ENCODE data around the gene FBXL17. TPM values are rescaled to one million over a fixed set of nuclear protein-coding genes. Genes with fewer than 3 reads are reported as not detected.

FBXL17 gene
- total RNA-seq, 4 donors from 2014 or later: 10.7 to 31.6 (median 22.1) TPM

GRCh38 chr5:107968998-107969397 is 412.9 kb downstream of the FBXL17 start:
- Histone ChIP-seq H3K36me3 (no peaks in the 10 kb centered on the region), H3K4me1 (no peaks in the 10 kb centered on the region), H3K9me3 (no peaks in the 10 kb centered on the region), H3K4me3 (no peak overlapping the region), H3K27ac (no peak overlapping the region), H3K27me3 (no peaks in the 10 kb centered on the region)
- no peak for DNase-seq
- TF ChIP-seq CTCF (IDR thresholded peaks at IDR 0.05) (no peak), POLR2A (IDR thresholded peaks at IDR 0.05) (no peak)

GRCh38 chr5:107968406-107968843 is 413.5 kb downstream of the FBXL17 start:
- H3K4me3 ChIP-seq: no peak overlapping the region
- TF ChIP-seq POLR2A (IDR thresholded peaks at IDR 0.05): no peak
- TF ChIP-seq CTCF (IDR thresholded peaks at IDR 0.05): no peak
- H3K36me3 ChIP-seq: no peaks in the 10 kb centered on the region
- no peaks in the 10 kb centered on the region for H3K9me3 ChIP-seq
- H3K4me1 ChIP-seq: no peaks in the 10 kb centered on the region
- no peak overlapping the region for H3K27ac ChIP-seq
- H3K27me3 ChIP-seq: no peaks in the 10 kb centered on the region
- no peak for DNase-seq

GRCh38 chr5:107966201-107966600 is 415.7 kb downstream of the FBXL17 start:
- TF ChIP-seq POLR2A (IDR thresholded peaks at IDR 0.05): no peak
- no peak for TF ChIP-seq CTCF (IDR thresholded peaks at IDR 0.05)
- Histone ChIP-seq H3K4me1 (no peaks in the 10 kb centered on the region), H3K36me3 (no peaks in the 10 kb centered on the region), H3K27me3 (no peaks in the 10 kb centered on the region), H3K27ac (no peak overlapping the region), H3K9me3 (no peaks in the 10 kb centered on the region), H3K4me3 (no peak overlapping the region)
- no peak for DNase-seq

GRCh38 chr5:107964722-107965121 is 417.2 kb downstream of the FBXL17 start:
- Histone ChIP-seq H3K36me3 (no peaks in the 10 kb centered on the region), H3K4me3 (no peak overlapping the region), H3K9me3 (no peaks in the 10 kb centered on the region), H3K4me1 (no peaks in the 10 kb centered on the region), H3K27ac (no peak overlapping the region), H3K27me3 (no peaks in the 10 kb centered on the region)
- DNase-seq: no peak
- TF ChIP-seq POLR2A (IDR thresholded peaks at IDR 0.05) (no peak), CTCF (IDR thresholded peaks at IDR 0.05) (no peak)

GRCh38 chr5:107959573-107960279 is 422.2 kb downstream of the FBXL17 start:
- no peaks in the 10 kb centered on the region for H3K27me3 ChIP-seq
- H3K4me1 ChIP-seq: no peaks in the 10 kb centered on the region
- H3K9me3 ChIP-seq: no peaks in the 10 kb centered on the region
- DNase-seq: no peak
- H3K4me3 ChIP-seq: no peak overlapping the region
- H3K36me3 ChIP-seq: no peaks in the 10 kb centered on the region
- TF ChIP-seq CTCF (IDR thresholded peaks at IDR 0.05) (no peak), POLR2A (IDR thresholded peaks at IDR 0.05) (no peak)
- H3K27ac ChIP-seq: no peak overlapping the region

All from Peyer's patch (tissue), 4 donors.